GM19240 (cell line): Measurements from ENCODE around the gene OR2A2.

Experiments
- DNase-seq: peaks from one replicate; pipeline ENCODE4 v3.0.0; 2011; ENCODE audit warnings: low spot score; ENCODE audit not compliant: insufficient read length

OR2A2 gene

DNA sequence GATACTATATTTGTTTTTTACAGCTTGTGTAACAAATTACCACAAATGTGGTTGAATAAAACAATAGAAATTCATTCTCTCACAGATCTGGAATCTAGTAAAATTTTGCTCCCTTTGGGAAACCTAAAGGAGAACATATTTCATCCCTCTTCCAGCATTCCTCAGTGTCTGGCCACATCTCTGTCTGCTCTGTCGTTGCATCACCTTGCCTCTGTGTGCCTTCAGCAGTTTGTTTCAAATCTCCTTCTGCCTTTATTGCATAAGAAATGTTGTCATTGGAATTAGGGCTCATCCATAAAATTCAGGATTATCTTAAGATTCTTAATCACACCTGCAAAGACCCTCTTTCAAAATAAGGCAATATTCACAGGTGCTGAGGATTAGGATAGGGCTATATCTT is 28.1 kb downstream of the OR2A2 start:
- no peak for DNase-seq

DNA sequence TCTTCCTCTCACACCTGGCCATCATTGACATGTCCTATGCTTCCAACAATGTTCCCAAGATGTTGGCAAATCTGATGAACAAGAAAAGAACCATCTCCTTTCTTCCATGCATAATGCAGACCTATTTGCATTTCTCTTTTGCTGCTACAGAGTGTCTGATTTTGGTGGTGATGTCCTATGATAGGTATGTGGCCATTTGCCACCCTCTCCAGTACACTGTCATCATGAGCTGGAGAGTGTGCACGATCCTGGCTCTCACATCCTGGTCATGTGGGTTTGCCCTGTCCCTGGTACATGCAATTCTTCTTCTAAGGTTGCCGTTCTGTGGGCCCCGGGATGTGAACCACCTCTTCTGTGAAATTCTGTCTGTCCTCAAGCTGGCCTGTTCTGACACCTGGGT is 32.8 kb downstream of the OR2A2 start:
- no peak for DNase-seq

DNA sequence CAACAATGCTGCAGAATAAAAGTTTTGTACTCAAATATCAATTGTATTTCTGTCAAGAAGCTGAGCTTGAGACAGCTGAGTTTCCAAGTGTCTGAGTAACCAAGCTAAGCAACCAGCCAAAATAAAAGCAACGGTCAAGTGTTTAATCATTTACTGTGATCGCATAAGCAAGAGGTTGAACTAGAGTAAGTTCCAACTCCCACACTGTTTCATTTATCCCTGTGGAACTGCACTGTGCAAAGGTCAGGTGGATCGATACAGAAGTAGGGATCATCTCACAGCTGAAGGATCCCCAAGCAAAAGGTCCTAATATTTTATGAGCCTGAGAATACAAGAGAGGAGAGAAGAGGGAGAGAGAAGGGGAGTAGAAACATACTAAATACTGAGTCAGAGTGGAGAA is 35.0 kb downstream of the OR2A2 start:
- DNase-seq, result no peak

DNA sequence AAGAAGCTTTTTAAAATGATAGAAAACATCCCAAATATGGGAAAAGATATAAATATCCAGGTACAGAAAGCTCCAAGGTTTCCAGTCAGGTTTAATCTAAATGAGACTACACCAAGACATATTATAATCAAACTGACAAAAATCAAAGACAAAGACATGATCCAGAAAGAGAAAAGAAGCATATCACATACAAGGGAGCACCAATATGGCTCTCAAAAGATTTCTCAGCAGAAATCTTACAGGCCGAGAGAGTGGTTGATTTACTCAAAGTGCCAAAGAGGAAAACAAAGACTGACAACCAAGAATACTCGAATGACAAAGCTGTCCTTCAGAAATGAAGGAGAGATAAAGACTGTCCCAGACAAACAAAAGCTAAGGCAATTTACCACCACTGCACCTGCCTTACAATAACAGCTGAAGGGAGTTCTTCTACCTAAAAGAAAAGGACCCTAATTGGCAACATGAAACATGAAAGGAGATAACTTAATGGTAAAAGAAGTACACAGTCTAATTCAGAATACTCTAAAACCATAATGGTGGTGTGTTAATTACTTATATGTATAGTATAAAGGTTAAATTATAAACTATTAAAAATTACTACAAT is 38.9 kb downstream of the OR2A2 start:
- no peak for DNase-seq

DNA sequence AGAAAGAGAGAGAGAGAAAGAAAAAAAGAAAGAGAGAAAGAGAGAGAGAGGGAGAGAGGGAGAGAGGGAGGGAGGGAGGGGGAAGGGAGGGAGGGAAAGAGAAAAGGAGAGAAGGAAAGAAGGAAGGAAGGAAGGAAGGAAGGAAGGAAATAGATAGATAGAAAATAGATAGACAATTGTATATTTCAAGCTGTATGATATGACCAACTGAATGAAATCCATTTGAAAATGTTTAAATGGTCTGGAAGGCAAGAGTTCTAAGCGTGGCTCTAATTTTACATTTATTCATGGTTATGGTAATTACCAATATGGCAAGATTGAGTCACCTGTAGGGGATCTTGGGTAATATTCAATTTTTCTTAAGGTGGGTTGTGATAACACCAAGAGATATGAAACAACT is 49.5 kb downstream of the OR2A2 start:
- no peak for DNase-seq
